HG03064 (cell line): ENCODE results near the gene SPINT1.
"Not testable (repeated sequence)": the region's sequence is repeated elsewhere in the genome, so short reads cannot be mapped to it uniquely, and the experiment has no call there.

Experiments used
- ATAC-seq: cut with Tn5 transposase; IDR thresholded peaks from one replicate; pipeline ENCODE4 v1.9.1; 2021; ENCODE audit warnings: low read depth; ENCODE audit not compliant: unreplicated experiment

SPINT1 gene

DNA sequence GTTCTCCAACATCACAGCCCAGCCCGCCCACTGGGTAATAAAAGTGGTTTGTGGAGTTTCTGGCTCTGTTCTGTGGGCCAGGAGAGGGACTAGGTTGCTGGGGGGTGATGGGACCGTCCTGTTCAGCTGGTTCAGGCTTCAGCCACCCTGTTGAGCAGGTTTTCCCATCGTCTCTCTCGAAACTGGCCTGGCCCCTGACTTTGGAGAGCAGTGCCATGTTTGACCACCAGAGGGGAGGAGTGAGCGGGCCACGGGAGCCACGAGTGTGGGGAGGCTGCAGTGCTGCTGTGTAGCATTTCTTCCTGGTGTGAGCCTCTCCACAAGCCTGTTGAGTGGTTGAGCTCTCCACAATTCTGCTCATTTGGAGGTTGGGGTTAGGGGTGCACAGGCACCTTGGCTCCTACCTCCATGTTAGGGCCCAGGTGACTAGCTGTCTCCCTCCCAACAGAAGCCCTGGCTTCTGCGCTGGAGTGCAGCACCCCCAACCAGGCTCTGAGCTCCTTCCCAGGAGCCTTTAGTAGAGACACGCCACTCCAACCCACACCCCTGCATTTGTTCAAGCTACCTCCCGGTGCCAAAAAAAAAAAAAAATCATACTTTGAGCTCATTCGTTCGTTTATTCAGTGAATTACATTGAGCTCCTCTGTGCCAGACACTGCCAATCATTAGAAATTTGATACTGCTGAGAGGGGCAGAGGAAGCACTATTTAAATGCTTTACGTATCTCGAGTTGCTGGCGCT is 13.9 kb downstream of the SPINT1 start:
- no peak for ATAC-seq

- no peak for ATAC-seq
Observed at GRCh38 chr15:40858706-40859105, 14.9 kb downstream of the SPINT1 start.

DNA sequence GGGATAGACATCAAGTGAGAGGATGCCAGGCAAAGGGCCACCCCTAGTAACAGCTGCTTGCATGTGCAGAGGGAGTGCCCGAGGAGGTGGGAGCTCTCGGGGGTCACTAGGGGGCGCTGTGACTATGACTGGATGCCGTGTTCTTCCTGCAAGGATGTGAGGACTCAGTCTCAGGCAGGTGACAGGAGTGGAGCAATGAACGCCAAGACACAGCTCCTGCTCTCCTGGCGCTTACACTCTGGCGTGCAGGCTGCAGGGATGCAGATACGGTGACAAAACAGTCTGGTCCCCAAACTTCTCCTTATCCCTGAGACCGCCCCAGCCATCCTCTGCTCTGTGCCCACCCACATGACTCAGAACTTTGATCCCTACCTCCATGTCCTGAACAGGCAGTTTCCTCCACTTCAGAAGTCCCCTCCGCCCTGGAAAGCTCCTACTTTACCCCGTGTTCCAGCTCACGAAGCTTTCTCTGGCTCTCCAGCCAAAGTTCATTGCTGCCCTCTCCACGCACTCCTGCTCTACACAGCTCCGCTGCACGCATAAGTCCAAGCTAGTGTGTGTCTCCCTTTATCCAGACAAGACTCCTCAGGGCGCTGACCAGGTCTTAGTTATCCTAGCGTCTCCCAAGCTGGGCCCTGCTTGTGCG is 15.5 kb downstream of the SPINT1 start:
- no peak for ATAC-seq

DNA sequence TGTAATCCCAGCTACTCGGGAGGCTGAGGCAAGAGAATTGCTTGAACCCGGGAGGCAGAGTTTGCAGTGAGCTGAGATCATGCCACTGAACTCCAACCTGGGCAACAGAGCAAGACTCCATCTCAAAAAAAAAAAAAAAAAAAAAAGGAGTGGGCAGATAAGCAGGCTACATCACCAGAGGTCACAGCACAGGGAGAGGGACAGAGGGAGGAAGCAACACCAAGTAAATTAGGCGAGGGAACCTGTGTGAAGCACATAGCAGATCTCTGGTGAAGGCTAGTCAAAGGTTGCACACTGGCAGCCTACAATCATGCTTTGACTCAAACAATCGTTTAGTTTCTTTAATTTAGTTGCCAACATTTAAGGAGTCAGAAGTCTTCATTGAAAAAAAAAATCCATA is 17.3 kb downstream of the SPINT1 start:
- not testable (repeated sequence) for ATAC-seq

- no peak for ATAC-seq
Observed at GRCh38 chr15:40863660-40864270, 19.9 kb downstream of the SPINT1 start.

GRCh38 chr15:40867199-40867598 is 23.4 kb downstream of the SPINT1 start:
- ATAC-seq: no peak

- ATAC-seq: no peak
Observed at GRCh38 chr15:40869686-40870085, 25.8 kb downstream of the SPINT1 start.

- no peak for ATAC-seq
Observed at GRCh38 chr15:40870716-40871115, 26.9 kb downstream of the SPINT1 start.

DNA sequence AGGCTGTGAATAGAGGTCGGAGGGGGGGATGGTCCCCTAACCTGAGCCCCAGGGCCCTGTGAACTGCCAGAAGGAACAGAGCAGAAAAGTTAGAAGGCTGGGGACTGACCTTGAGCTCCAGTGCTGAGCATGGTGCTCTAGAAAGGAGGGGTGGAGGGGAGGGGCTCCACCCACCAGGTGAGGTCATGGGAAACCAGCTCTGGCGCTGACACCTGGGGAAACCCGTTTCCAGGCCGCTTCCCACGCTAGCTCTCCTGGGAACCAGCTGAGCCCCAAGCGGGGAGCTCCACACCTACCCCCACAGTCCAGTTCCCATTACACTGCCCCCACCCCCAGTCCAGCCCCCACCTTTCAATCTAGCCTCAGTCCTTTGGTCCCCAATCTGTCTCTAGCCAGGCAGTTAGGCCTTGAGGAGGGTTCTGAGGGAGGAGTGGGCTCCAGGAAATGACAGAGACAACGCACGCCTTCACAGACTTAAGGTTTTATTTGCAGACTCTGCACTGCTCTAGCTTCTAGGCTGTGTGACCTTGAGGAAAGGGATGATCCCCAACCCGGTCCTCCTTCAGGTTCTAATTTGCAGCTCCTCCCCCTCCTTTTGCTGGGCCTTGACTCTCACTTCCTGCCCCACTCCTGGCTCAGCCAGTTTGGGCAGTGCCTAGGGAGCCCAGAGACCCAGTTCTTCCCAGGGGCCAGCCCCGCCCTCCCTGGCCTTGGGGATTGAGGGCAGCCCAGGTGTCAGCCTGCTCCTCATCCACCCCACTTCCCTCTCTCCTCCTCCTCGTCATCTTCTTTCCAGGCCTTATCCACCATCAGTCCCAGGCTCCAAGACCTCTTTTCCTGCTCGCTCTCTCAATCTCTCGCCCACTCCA is 28.1 kb downstream of the SPINT1 start:
- ATAC-seq: peak; percentile 39

DNA sequence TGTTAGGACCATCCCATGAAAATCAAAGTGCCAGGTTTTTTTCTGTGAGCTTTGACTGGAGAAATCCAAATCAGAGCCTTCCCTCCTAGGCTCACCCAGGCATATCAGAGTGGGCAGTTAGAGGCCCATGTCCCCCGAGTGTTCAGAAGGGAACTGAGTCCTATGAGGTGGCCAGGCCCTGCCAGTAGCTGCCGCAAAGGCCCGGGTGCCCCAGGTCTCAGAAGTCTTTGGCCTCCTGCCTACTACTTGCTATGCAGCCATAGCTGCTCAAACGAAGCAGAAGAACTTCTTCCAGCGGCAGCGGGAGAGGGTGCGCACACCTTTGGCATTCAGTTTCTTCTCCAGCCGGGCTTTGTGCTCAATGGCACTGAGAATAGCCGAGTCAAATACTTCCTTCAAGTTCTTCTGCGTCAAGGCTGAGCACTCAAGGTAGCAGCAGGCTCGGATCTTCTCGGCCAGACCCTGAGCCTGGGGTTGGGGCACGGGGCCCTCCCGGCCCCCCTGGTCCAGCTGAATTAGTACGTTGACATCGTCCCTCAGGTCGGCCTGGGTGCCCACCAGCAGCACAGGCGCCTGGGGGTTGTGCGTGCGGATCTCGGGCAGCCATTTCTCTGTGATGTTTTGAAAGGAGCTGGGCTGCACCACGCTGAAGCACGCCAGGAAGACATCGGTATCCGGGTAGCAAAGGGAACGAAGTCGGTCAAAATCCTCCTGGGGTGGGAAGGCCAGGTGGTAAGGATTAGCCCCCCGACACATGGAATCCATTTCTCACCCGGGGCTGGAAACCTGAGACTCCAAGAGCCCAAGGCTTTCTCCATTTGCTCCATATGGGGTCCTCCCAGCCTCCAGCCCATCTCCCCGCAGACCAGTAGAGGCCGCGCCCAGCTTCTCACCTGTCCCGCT is 29.2 kb downstream of the SPINT1 start:
- ATAC-seq: no peak

GRCh38 chr15:40873694-40874561 is 30.1 kb downstream of the SPINT1 start, which contains the start of gene RHOV:
Gene RHOV, minus strand, starts transcription at chr15:40874234. Its CDS starts 95 bp downstream, at chr15:40874139.
- ATAC-seq: no peak

DNA sequence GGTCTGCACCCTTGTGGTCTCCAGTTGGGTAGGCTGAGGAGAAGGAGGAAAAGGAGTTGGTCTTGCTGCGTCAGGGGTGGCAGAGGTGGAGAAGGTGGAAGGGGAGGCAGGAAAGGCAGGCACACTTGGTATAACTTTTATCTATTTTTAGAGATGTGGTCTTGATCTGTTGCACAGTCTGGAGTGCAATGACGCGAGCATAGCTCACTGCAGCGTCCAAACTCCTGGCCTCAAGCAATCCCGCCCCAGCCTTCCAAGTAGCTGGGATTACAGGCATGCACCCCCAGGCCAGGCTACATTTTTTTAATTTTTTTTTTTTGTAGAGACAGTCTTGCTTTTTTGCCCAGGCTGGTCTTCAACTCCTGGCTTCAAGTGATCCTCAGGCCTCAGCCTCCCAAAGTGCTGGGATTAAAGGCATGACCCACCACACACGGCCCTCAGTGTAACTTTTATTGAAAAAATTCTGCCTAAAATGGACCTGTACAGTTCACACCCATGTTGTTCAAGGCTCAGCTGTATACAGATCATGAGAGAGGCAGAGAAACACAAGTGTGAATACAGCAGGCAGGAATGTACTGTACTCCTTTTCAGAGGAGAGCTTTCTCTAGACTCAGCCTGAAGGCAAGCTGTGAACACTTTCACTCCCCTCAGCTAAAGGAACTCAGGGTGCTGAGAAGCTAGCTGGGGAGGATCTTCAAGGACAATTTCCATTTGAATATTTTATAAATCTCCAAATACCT is 32.3 kb downstream of the SPINT1 start:
- no peak for ATAC-seq

DNA sequence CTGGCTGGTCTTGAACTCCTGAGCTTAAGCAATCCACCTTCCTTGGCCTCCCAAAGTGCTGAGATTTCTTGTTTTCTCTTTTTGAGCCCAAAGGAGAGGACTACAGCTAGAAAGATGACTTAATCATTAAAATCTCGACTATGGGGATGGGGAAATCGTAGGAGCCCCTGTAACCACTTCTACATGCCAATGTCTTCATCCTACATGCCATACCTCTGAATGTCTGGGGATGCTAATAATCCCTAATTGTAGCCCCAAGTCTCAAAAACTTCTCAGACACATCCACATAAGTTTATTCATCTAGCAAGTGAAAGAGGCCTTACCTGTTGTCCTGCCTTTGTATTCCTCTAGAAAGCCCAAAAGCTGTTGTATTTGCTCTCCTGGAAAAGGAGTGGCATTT is 33.8 kb downstream of the SPINT1 start:
- no peak for ATAC-seq

DNA sequence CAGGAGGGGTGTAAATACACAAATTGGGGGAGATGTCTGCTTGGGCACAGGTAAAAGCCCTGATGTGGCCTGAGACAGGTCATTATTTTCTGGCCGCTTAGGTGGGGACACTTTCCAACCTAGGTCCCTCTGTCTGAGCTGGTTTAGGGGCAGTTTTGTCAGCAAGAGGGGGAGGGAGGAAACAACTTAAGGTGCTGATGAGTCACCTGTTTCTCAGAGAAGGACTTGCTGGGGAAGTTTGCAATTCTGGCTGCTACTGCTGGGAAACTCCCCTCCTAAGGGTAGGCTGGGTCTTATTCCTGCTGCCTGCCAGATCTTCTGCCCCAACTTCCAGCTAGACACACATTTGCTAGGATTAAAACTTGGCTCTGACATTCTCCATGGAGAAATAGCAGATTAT is 34.9 kb downstream of the SPINT1 start:
- ATAC-seq: no peak

GRCh38 chr15:40879609-40880008 is 35.8 kb downstream of the SPINT1 start:
- no peak for ATAC-seq

DNA sequence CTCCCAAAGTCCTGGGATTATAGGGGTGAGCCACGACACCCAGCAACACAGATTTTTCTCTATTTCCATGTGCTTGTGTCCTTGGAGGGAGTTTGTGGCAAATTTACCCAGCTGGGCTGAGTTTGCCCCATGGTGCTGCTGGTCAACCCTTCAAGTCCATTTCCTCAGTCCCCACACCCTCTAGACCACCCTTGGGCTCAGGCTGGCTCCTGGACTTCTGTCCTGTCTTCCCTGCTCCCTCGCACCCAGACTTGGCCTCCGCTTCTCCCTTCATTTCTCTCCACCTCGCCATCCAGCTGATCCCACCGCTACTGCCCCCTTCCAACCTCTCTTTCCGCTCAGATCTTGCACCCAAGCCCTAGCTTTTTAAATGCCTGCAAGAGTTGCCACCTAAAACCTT is 37.5 kb downstream of the SPINT1 start:
- no peak for ATAC-seq

DNA sequence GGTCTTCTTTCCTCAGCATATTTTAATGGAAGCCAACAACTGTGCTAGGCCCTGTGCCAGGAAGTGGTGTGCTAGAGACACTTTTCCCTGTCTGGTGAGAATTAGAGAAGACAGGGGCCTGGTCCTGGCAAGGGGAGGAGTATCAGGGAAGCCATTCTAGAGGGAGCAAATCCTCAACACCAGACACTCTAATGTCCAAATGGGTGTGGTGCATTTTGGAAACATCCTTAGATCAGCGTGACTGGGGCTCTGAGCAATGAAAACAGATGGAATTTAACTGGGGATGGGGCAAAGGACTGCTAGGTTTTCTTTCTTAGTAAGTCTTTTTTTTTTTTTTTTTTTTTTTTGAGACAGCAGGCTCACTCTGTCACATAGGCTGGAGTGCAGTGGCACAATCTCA is 42.7 kb downstream of the SPINT1 start:
- no peak for ATAC-seq

DNA sequence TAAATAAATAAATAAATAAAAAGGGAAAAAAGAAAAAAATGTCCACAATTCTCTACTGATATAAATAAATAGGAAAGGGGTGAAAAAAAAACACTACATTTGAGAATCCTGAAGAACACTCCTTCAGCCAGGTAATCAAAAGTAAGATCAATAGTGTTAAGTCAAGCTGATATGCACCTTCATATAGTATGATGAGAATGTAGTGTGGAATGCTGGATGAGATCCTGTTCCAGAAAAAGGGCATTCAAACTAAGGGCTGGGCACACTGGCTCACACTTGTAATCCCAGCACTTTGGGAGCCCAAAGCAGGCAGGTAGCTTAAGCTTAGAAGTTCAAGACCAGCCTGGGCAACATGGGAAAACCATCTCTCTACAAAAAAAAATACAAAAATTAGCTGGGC is 45.3 kb downstream of the SPINT1 start:
- no peak for ATAC-seq
